SK-N-SH (cell line): Measurements from ENCODE around the gene BAG5. TPM values are rescaled to one million over a fixed set of nuclear protein-coding genes. Genes with fewer than 3 reads are reported as not detected.

ENCODE experiments used
- CTCF ChIA-PET: fragments of 300-600, 350-600 bp; formaldehyde crosslinking; extraction: SDS; loops from one replicate; lab custom pipeline; 2021; lab: Yijun Ruan, JAX
- POLR2A ChIA-PET: fragments of 350-600 bp; sonication (Branson Sonifier 250); formaldehyde crosslinking; extraction: SDS; loops from one replicate; lab custom pipeline; 2020; ENCODE audit warnings: antibody characterized with exemption, inconsistent platforms; lab: Yijun Ruan, JAX
- DNase-seq: peaks from one replicate; pipeline ENCODE4 v3.0.0; 2012
- H2AFZ ChIP-seq: fragments of 200-600 bp; sonication (generic); 2 replicates; pipeline ENCODE4 v1.8.1; 2016; ENCODE audit warnings: antibody characterized with exemption, mild to moderate bottlenecking, low read depth
- H3F3A ChIP-seq: fragments of 200-600 bp; sonication (generic); replicated peaks from 2 replicates; pipeline ENCODE3; 2016; ENCODE audit warnings: antibody characterized with exemption, mild to moderate bottlenecking; ENCODE audit not compliant: insufficient read depth
- H3K27ac ChIP-seq, 2 experiments: fragments of 200-500 bp in 1 of 2; fragments of 200-600 bp in 1 of 2; sonication (Bioruptor generic) in 1 of 2; sonication (generic), shearing (Covaris generic) in 1 of 2; 2 replicates each; pipeline versions ENCODE4 v1.5.1 to v1.6.1; 2014 to 2016; ENCODE audit warnings: low read depth in 2 of 2, inconsistent platforms in 1 of 2, low read length in 1 of 2, mild to moderate bottlenecking in 1 of 2, mixed read lengths in 1 of 2
- H3K27me3 ChIP-seq: fragments of 200-600 bp; sonication (generic), shearing (Covaris generic); 2 replicates; pipeline ENCODE4 v1.6.1; 2016; ENCODE audit warnings: mixed run types; ENCODE audit not compliant: insufficient read depth
- H3K36me3 ChIP-seq, 2 experiments: fragments of 200-500 bp in 1 of 2; fragments of 200-600 bp in 1 of 2; sonication (Bioruptor generic) in 1 of 2; sonication (generic) in 1 of 2; replicated peaks in 1 of 2; 2 replicates each; pipeline versions ENCODE3 to v1.5.1; 2014 to 2016; ENCODE audit warnings: low read length in 1 of 2, mild to moderate bottlenecking in 1 of 2; ENCODE audit not compliant: insufficient read depth in 2 of 2, control insufficient read depth in 1 of 2
- H3K4me1 ChIP-seq, 2 experiments: fragments of 200-500 bp in 1 of 2; fragments of 200-600 bp in 1 of 2; sonication (Bioruptor generic) in 1 of 2; sonication (generic), shearing (Covaris generic) in 1 of 2; 2 replicates each; pipeline versions ENCODE4 v1.5.1 to v1.6.1; 2014 to 2016; ENCODE audit warnings: low read depth in 1 of 2, low read length in 1 of 2, mixed run types in 1 of 2; ENCODE audit not compliant: insufficient read depth in 2 of 2, control insufficient read depth in 1 of 2
- H3K4me2 ChIP-seq: fragments of 200-600 bp; sonication (generic), shearing (Covaris generic); 2 replicates; pipeline ENCODE4 v1.6.1; 2017; ENCODE audit warnings: mixed run types
- H3K4me3 ChIP-seq, 2 experiments: fragments of 200-500 bp in 1 of 2; fragments of 200-600 bp in 1 of 2; sonication (Bioruptor generic) in 1 of 2; sonication (generic), shearing (Covaris generic) in 1 of 2; 2 replicates each; pipeline versions ENCODE4 v1.5.1 to v1.8.1; 2014 to 2016; ENCODE audit warnings: low read depth in 2 of 2, inconsistent platforms in 1 of 2, low read length in 1 of 2, mild to moderate bottlenecking in 1 of 2, mixed read lengths in 1 of 2, moderate library complexity in 1 of 2
- H3K79me2 ChIP-seq: fragments of 200-600 bp; sonication (generic); 2 replicates; pipeline ENCODE4 v1.8.1; 2017; ENCODE audit warnings: mild to moderate bottlenecking; ENCODE audit not compliant: insufficient read depth
- H3K9ac ChIP-seq: fragments of 200-600 bp; sonication (generic); 2 replicates; pipeline ENCODE4 v1.6.1; 2017; ENCODE audit warnings: mixed run types
- H3K9me2 ChIP-seq: fragments of 200-600 bp; sonication (generic); 2 replicates; pipeline ENCODE4 v1.6.1; 2017; ENCODE audit warnings: mixed run types
- H3K9me3 ChIP-seq: fragments of 200-600 bp; sonication (generic); 2 replicates; pipeline ENCODE4 v1.6.1; 2017; ENCODE audit warnings: mixed run types, mild to moderate bottlenecking, moderate library complexity
- H4K20me1 ChIP-seq: fragments of 200-600 bp; sonication (generic); 2 replicates; pipeline ENCODE4 v1.6.1; 2017; ENCODE audit warnings: mild to moderate bottlenecking, mixed run types; ENCODE audit not compliant: insufficient read depth
- CHD2 ChIP-seq: fragments of 150-350 bp; IDR thresholded peaks from 2 replicates; pipeline ENCODE4 v1.6.1; 2018; ENCODE audit warnings: low read length; ENCODE audit not compliant: partially characterized antibody
- EZH2phosphoT487 ChIP-seq: fragments of 200-600 bp; sonication (generic); IDR thresholded peaks from 2 replicates; pipeline ENCODE4 v1.6.1; 2017; ENCODE audit warnings: low read depth, mixed run types, mild to moderate bottlenecking, antibody characterized with exemption, moderate library complexity, borderline replicate concordance
- FOSL2 ChIP-seq: IDR thresholded peaks from 2 replicates; pipeline ENCODE4 v1.4.0; 2012; ENCODE audit warnings: low read depth, mild to moderate bottlenecking, moderate library complexity, borderline replicate concordance
- FOXM1 ChIP-seq: IDR thresholded peaks from 2 replicates; pipeline ENCODE4 v1.4.0; 2012; ENCODE audit warnings: low read depth, mild to moderate bottlenecking
- MXI1 ChIP-seq: IDR thresholded peaks from 2 replicates; pipeline ENCODE4 v1.6.1; 2012; ENCODE audit warnings: mild to moderate bottlenecking, low read depth, low read length, improper control_type of control experiment
- NFIC ChIP-seq: IDR thresholded peaks from 2 replicates; pipeline ENCODE4 v1.4.0; 2012; ENCODE audit warnings: borderline replicate concordance
- NRF1 ChIP-seq: IDR thresholded peaks from 2 replicates; pipeline ENCODE4 v1.6.1; 2012; ENCODE audit warnings: low read depth, mild to moderate bottlenecking, low read length
- RAD21 ChIP-seq: IDR thresholded peaks from 2 replicates; pipeline ENCODE4 v1.6.1; 2012; ENCODE audit warnings: mild to moderate bottlenecking, low read length
- RFX5 ChIP-seq: IDR thresholded peaks from 2 replicates; pipeline ENCODE4 v1.6.1; 2012; ENCODE audit warnings: mild to moderate bottlenecking, improper control_type of control experiment, low read length
- RXRA ChIP-seq: IDR thresholded peaks from 2 replicates; pipeline ENCODE4 v1.4.0; 2012; ENCODE audit warnings: low read depth, mild to moderate bottlenecking, borderline replicate concordance
- SIN3A ChIP-seq: IDR thresholded peaks from 2 replicates; pipeline ENCODE4 v1.6.1; 2012; ENCODE audit warnings: low read depth, mild to moderate bottlenecking, low read length, moderate library complexity, borderline replicate concordance
- TCF12 ChIP-seq: IDR thresholded peaks from 2 replicates; pipeline ENCODE4 v1.4.0; 2012
- TEAD4 ChIP-seq: IDR thresholded peaks from 2 replicates; pipeline ENCODE4 v1.4.0; 2012; ENCODE audit warnings: mild to moderate bottlenecking, borderline replicate concordance; ENCODE audit not compliant: insufficient read depth
- whole genome bisulfite sequencing: methylation state at CpG from one replicate; pipeline ENCODE4 v1.1.6; 2017; ENCODE audit warnings: low lambda C conversion rate; 5-methylcytosine and 5-hydroxymethylcytosine counted together
- polyA plus RNA-seq, 3 experiments: library from polyadenylated mRNA; depleted of rRNA; stranded (reverse); fragments of >200 nt; gene quantifications; 2 replicates each; pipeline ENCODE4 v1.2.3, GENCODE V29; 2012
- TF ChIP-seq, protein P1 (sequence below): IDR thresholded peaks from 2 replicates; pipeline ENCODE4; 2012
- TF ChIP-seq, protein P2 (sequence below): IDR thresholded peaks from 2 replicates; pipeline ENCODE4 v1.6.1; 2012; ENCODE audit warnings: mild to moderate bottlenecking, low read depth, low read length, moderate library complexity
- TF ChIP-seq, protein P3 (sequence below): IDR thresholded peaks from 2 replicates; pipeline ENCODE4 v1.4.0; 2012; ENCODE audit warnings: low read depth, borderline replicate concordance

The BAG5 gene
- polyA plus RNA-seq, 1 of the 3 experiments (the other 2 are of a cell fraction): 5.2 TPM

DNA sequence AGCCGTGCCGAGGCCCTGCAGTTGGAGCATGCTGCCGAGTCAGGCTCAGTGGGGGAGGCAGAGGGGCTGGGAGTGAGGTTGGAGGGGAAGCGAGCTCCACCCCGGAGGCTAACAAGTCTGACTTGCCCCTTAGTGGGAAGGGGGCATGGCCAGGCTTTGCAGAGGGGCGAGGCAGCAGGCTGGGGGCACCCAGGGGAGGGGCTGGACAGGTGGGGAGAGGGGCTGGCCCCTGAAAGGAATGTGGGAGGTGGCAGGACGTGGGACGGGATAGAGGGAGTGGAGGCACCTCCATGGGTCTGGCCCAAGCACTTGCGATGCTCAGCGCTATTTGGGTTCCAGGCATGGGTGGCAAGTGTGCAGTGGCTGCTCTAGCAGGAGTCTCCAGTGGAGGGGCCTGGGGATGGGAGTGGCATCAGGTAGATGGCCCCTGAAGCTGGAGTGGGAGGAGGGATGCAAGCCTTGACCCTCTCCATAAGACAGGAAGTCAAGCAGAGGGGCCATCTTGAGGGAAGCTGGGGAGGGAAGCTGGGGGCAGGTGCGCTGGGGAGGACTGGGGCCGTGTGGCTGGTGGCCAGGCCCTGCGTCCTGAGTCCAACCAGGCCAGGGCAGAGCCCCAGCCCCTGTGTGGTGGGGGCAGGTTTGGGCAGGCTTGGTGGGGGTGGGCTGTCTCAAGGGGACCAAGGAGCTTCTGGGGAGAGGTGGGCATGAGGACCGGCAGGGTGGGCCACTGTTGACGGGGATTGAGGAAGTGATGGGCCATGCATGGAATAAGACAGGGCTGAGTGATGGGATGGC lies 30.8 kb downstream of the BAG5 start:
- TF ChIP-seq FOXM1 (no peak), RFX5 (no peak), SIN3A (no peak)
- TF ChIP-seq, protein P1, sequence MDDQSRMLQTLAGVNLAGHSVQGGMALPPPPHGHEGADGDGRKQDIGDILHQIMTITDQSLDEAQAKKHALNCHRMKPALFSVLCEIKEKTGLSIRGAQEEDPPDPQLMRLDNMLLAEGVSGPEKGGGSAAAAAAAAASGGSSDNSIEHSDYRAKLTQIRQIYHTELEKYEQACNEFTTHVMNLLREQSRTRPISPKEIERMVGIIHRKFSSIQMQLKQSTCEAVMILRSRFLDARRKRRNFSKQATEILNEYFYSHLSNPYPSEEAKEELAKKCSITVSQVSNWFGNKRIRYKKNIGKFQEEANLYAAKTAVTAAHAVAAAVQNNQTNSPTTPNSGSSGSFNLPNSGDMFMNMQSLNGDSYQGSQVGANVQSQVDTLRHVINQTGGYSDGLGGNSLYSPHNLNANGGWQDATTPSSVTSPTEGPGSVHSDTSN: no peak
- H3K4me1 ChIP-seq: peaks cover 9 to 25% of the 10 kb centered on the region in 2 experiments; a peak in 1 of 4 replicates
- peaks cover 3% of the 10 kb centered on the region for H3F3A ChIP-seq
- H2AFZ ChIP-seq: no peak overlapping the region
- H3K9ac ChIP-seq: no peak overlapping the region
- POLR2A ChIA-PET: interaction anchor here (1.3 to 1.4 kb wide), 3 partner anchors 9 to 12 kb away, joined by 4 to 5 read pairs (median 4); partner anchors contain the start of gene CKB
- H4K20me1 ChIP-seq: peaks cover 9% of the 10 kb centered on the region; the same call in 1 of the 2 replicates
- H3K27ac ChIP-seq: no peak overlapping the region
- whole genome bisulfite sequencing: 86% methylated on average over 14 of the region's 15 CpGs
- H3K9me2 ChIP-seq: no peaks in the 10 kb centered on the region
- CTCF ChIA-PET: interaction anchor here (0.6 to 8.5 kb wide), 4 partner anchors 10 to 326 kb away, joined by 3 to 52 read pairs (median 12); partner anchors contain the start of gene CKB
- DNase-seq: no peak
- H3K4me2 ChIP-seq: no peak overlapping the region
- H3K27me3 ChIP-seq: no peaks in the 10 kb centered on the region
- no peaks in the 10 kb centered on the region for H3K9me3 ChIP-seq
- no peak overlapping the region for H3K4me3 ChIP-seq
- H3K79me2 ChIP-seq: peaks cover 36% of the 10 kb centered on the region
- H3K36me3 ChIP-seq: peaks cover 0 to 32% of the 10 kb centered on the region in 2 experiments

DNA sequence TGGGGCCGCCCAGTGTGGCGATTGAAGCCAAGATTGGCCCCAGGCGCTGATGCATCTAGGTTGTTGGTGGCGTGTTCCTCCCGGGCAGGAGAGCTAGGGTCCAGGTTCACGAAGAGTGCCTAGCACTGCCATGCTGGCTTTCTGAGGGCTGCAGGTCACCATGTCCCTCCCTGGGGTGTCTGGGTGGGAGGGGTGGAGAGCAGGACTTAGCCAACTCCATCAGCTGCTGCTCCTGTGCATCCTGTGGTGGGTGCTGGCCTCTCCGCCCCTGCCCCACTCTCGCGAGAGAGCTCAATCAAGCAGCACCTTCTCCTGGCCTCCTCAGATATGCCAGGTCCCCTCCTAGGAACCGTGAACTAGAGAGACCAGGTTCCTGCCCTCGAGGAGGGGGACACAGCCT lies 31.6 kb downstream of the BAG5 start:
- H3K4me1 ChIP-seq: peaks cover 9 to 25% of the 10 kb centered on the region in 2 experiments; a peak in 1 of 4 replicates
- H3K4me2 ChIP-seq: peak overlapping the region; percentile 99; the same call in 1 of the 2 replicates
- no peak for TF ChIP-seq FOSL2
- TF ChIP-seq, protein P2, sequence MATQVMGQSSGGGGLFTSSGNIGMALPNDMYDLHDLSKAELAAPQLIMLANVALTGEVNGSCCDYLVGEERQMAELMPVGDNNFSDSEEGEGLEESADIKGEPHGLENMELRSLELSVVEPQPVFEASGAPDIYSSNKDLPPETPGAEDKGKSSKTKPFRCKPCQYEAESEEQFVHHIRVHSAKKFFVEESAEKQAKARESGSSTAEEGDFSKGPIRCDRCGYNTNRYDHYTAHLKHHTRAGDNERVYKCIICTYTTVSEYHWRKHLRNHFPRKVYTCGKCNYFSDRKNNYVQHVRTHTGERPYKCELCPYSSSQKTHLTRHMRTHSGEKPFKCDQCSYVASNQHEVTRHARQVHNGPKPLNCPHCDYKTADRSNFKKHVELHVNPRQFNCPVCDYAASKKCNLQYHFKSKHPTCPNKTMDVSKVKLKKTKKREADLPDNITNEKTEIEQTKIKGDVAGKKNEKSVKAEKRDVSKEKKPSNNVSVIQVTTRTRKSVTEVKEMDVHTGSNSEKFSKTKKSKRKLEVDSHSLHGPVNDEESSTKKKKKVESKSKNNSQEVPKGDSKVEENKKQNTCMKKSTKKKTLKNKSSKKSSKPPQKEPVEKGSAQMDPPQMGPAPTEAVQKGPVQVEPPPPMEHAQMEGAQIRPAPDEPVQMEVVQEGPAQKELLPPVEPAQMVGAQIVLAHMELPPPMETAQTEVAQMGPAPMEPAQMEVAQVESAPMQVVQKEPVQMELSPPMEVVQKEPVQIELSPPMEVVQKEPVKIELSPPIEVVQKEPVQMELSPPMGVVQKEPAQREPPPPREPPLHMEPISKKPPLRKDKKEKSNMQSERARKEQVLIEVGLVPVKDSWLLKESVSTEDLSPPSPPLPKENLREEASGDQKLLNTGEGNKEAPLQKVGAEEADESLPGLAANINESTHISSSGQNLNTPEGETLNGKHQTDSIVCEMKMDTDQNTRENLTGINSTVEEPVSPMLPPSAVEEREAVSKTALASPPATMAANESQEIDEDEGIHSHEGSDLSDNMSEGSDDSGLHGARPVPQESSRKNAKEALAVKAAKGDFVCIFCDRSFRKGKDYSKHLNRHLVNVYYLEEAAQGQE: no peak
- TF ChIP-seq FOXM1: no peak
- TF ChIP-seq MXI1: no peak
- no peak for TF ChIP-seq TCF12
- no peak for TF ChIP-seq TEAD4
- no peak for TF ChIP-seq RXRA
- TF ChIP-seq, protein P3, sequence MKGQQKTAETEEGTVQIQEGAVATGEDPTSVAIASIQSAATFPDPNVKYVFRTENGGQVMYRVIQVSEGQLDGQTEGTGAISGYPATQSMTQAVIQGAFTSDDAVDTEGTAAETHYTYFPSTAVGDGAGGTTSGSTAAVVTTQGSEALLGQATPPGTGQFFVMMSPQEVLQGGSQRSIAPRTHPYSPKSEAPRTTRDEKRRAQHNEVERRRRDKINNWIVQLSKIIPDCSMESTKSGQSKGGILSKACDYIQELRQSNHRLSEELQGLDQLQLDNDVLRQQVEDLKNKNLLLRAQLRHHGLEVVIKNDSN: no peak
- no peak for TF ChIP-seq RFX5
- TF ChIP-seq NFIC: no peak
- no peak for TF ChIP-seq NRF1
- no peak for TF ChIP-seq EZH2phosphoT487
- no peak for TF ChIP-seq RAD21
- no peak for TF ChIP-seq CHD2
- TF ChIP-seq, all 33 proteins: peak for 0
- no peak for DNase-seq
- H2AFZ ChIP-seq: no peak overlapping the region
- CTCF ChIA-PET: interaction anchor here (2.5 to 8.5 kb wide), 2 partner anchors 13 to 16 kb away, joined by 14 to 52 read pairs; no protein-coding TSS in a partner anchor
- no peak overlapping the region for H3K4me3 ChIP-seq
- POLR2A ChIA-PET: interaction anchor here (0.7 to 1.4 kb wide), 2 partner anchors 9 to 10 kb away, joined by 3 to 4 read pairs; partner anchors contain the start of gene CKB
- no peaks in the 10 kb centered on the region for H3K9me2 ChIP-seq
- no peak overlapping the region for H3K9ac ChIP-seq
- no peaks in the 10 kb centered on the region for H3K27me3 ChIP-seq
- no peak overlapping the region for H3K27ac ChIP-seq
- H3F3A ChIP-seq: peaks cover 3% of the 10 kb centered on the region
- peaks cover 0 to 32% of the 10 kb centered on the region in 2 experiments for H3K36me3 ChIP-seq
- peaks cover 9% of the 10 kb centered on the region; the same call in 1 of the 2 replicates for H4K20me1 ChIP-seq
- peaks cover 36% of the 10 kb centered on the region for H3K79me2 ChIP-seq
- WGBS: 69% methylated on average over 2 of the region's 11 CpGs
- no peaks in the 10 kb centered on the region for H3K9me3 ChIP-seq
